PC-9 (cell line): ENCODE measurements around the gene RMC1. TPM values are rescaled to one million over a fixed set of nuclear protein-coding genes. Genes with fewer than 3 reads are reported as not detected.
A peak's percentile ranks its signal among the peaks of the same experiment; 100 is the strongest.
"Not testable (repeated sequence)": the region's sequence is repeated elsewhere in the genome, so short reads cannot be mapped to it uniquely, and the experiment has no call there.

Experiments
- BruUV-seq: library from RNA; stranded (reverse); fragments of 400-500 nt; replicated peaks from 2 replicates; lab custom pipeline; 2021; lab: Mats Ljungman, UMichigan
- CTCF ChIA-PET: fragments of 300-600 bp; sonication (Branson Sonifier 250); formaldehyde crosslinking; loops from one replicate; lab custom pipeline; 2022; ENCODE audit warnings: antibody characterized with exemption; lab: Charles Lee
- POLR2A ChIA-PET: fragments of 300-600 bp; sonication (Branson Sonifier 250); formaldehyde crosslinking; loops from one replicate; lab custom pipeline; 2022; ENCODE audit warnings: antibody characterized with exemption; ENCODE audit not compliant: unreplicated experiment; lab: Charles Lee
- DNase-seq, 2 experiments: peaks; one replicate each; pipeline versions ENCODE4 v3.0.0 to v3.0.0-alpha.2; 2015 to 2022; ENCODE audit warnings: mixed read lengths in 1 of 2
- H2AFZ ChIP-seq: fragments of 200-600 bp; sonication (generic); 2 replicates; pipeline ENCODE4 v1.8.1; 2017; ENCODE audit warnings: antibody characterized with exemption
- H3F3A ChIP-seq: fragments of 200-600 bp; sonication (generic); 2 replicates; pipeline ENCODE4 v1.8.1; 2017; ENCODE audit warnings: antibody characterized with exemption, mild to moderate bottlenecking, low read depth; ENCODE audit not compliant: insufficient read depth
- H3K27ac ChIP-seq: fragments of 200-600 bp; sonication (generic); 2 replicates; pipeline ENCODE4 v1.6.1; 2016; ENCODE audit warnings: mixed run types
- H3K27me3 ChIP-seq: fragments of 200-600 bp; sonication (generic); 2 replicates; pipeline ENCODE4 v1.6.1; 2016; ENCODE audit warnings: low read depth, mixed run types; ENCODE audit not compliant: insufficient read depth
- H3K36me3 ChIP-seq: fragments of 200-600 bp; sonication (generic); 2 replicates; pipeline ENCODE4 v1.6.1; 2016; ENCODE audit warnings: low read depth, mixed run types
- H3K4me1 ChIP-seq: fragments of 200-600 bp; sonication (generic); replicated peaks from 2 replicates; pipeline ENCODE4 v1.6.1; 2016; ENCODE audit warnings: mixed run types; ENCODE audit not compliant: insufficient read depth
- H3K4me2 ChIP-seq: fragments of 200-600 bp; sonication (generic); 2 replicates; pipeline ENCODE4 v1.6.1; 2017; ENCODE audit warnings: mixed run types
- H3K4me3 ChIP-seq: fragments of 200-600 bp; sonication (generic); 2 replicates; pipeline ENCODE4 v1.6.1; 2016; ENCODE audit warnings: mixed run types
- H3K79me2 ChIP-seq: fragments of 200-600 bp; sonication (generic); 2 replicates; pipeline ENCODE4 v1.6.1; 2017; ENCODE audit warnings: low read depth, mixed run types
- H3K9me2 ChIP-seq: fragments of 200-600 bp; sonication (generic); 2 replicates; pipeline ENCODE4 v1.8.1; 2017; ENCODE audit warnings: mild to moderate bottlenecking; ENCODE audit not compliant: insufficient read depth
- H3K9me3 ChIP-seq: fragments of 200-600 bp; sonication (generic); 2 replicates; pipeline ENCODE4 v1.8.1; 2016; ENCODE audit warnings: low read depth; ENCODE audit not compliant: insufficient read depth
- H4K20me1 ChIP-seq: fragments of 200-600 bp; sonication (generic); 2 replicates; pipeline ENCODE4 v1.8.1; 2017; ENCODE audit not compliant: insufficient read depth
- CTCF ChIP-seq: fragments of 200-600 bp; sonication (generic); conservative IDR thresholded peaks from 2 replicates; pipeline ENCODE4 v1.6.1; 2017; ENCODE audit warnings: mixed run types, antibody characterized with exemption, mild to moderate bottlenecking, moderate library complexity
- EZH2 ChIP-seq: fragments of 200-600 bp; sonication (generic); IDR thresholded peaks from 2 replicates; pipeline ENCODE4 v1.8.0; 2017; ENCODE audit warnings: antibody characterized with exemption, low read depth
- intact Hi-C: fragments of 100-400 bp; cut with micrococcal nuclease; formaldehyde crosslinking; loops from one replicate; pipeline ENCODE4 v1.10.0; 2022; ENCODE audit not compliant: unreplicated experiment
- total RNA-seq: library from RNA; stranded (reverse); gene quantifications from 2 replicates; pipeline ENCODE4 v1.2.3, GENCODE V29; 2021

Gene RMC1
- total RNA-seq, 1 experiment from 2014 or later, result 19.6 TPM

DNA sequence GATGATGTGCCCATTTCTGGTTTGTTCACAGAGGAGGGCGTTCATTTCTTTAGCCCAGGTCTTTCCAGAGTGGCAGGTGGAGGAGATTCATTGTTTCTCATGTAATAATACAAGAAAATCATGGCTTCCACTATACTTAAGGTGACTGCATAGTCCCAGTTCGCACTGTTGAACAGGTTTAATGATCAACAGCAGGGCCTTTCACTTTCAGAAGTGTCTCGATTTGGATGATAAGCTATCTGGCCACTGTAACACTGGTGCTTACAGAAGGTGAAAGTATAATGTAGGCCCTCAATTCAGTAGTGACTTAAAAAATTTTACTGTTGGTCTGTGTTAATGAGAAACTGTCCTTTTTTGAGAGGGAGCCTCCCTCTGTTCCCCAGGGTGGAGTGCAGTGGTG lies 1.4 kb downstream of the RMC1 start:
- Histone ChIP-seq H3K36me3 (no peaks in the 10 kb centered on the region), H3K79me2 (peaks cover 20% of the 10 kb centered on the region), H3K4me1 (peaks cover 13% of the 10 kb centered on the region), H3K27me3 (no peaks in the 10 kb centered on the region), H4K20me1 (peaks cover 4% of the 10 kb centered on the region; the same call in 1 of the 2 replicates), H3K4me2 (peak overlapping the region; percentile 79), H3F3A (no peaks in the 10 kb centered on the region), H2AFZ (no peak overlapping the region), H3K4me3 (peak overlapping the region; percentile 77), H3K9me2 (no peaks in the 10 kb centered on the region), H3K9me3 (no peaks in the 10 kb centered on the region), H3K27ac (no peak overlapping the region)
- BruUV-seq, result no TSS peak
- ChIA-PET POLR2A (no interaction called here), CTCF (no interaction called here)
- TF ChIP-seq CTCF (no peak), EZH2 (no peak)
- intact Hi-C loops, result loop anchor here (5.0 to 10.0 kb wide), 4 partner anchors 82 to 690 kb away; no protein-coding TSS in a partner anchor
- DNase-seq, result no peak

DNA sequence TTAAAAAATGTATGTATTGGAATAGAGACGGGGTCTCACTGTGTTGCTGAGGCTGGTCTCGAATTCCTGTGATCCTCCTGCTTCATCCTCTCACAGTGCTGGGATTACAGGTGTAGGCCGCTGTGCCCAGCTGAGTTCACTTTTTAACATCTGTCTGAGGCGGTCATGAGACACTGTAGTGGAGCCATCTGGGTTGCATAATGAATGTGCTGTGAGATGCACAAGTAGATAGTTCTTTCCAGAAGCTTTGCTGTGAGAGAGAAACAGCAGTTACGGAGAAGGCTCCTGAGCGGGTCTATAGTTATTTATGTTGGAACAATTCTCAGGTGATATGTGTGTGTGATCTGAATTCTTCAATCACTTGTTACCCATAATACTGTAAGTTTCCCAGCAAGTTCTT lies 3.1 kb downstream of the RMC1 start:
- H3K4me1 ChIP-seq, result peaks cover 13% of the 10 kb centered on the region
- no peak overlapping the region for H2AFZ ChIP-seq
- CTCF ChIA-PET, result no interaction called here
- H3K79me2 ChIP-seq, result peaks cover 20% of the 10 kb centered on the region
- H3K36me3 ChIP-seq, result no peaks in the 10 kb centered on the region
- intact Hi-C loops, result loop anchor here (10.0 kb wide), 1 partner anchor 692 kb away; no protein-coding TSS in a partner anchor
- DNase-seq, result no peak
- no peaks in the 10 kb centered on the region for H3F3A ChIP-seq
- H3K4me2 ChIP-seq, result no peak overlapping the region
- peaks cover 4% of the 10 kb centered on the region; the same call in 1 of the 2 replicates for H4K20me1 ChIP-seq
- no peaks in the 10 kb centered on the region for H3K27me3 ChIP-seq
- POLR2A ChIA-PET, result no interaction called here
- no peaks in the 10 kb centered on the region for H3K9me2 ChIP-seq
- no TSS peak for BruUV-seq
- H3K9me3 ChIP-seq, result no peaks in the 10 kb centered on the region
- H3K4me3 ChIP-seq, result no peak overlapping the region
- no peak overlapping the region for H3K27ac ChIP-seq
- TF ChIP-seq EZH2, result no peak
- TF ChIP-seq CTCF, result no peak

DNA sequence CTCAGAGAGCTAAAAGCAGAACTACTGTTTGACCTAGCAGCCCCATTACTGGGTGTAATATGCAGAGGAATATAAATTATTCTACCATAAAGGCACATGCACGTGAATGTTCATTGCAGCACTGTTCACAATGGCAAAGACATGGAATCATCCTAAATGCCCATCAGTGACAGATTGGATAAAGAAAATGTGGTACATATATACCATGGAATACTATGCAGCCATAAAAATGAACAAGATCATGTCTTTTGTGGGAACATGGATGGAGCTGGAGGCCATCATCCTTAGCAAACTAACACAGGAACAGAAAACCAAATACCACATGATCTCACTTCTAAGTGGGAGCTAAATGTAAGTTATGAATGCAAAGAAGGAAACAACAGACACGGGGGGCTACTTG lies 7.6 kb downstream of the RMC1 start:
- H3K9me3 ChIP-seq, H3K27me3 ChIP-seq, H3K4me1 ChIP-seq, DNase-seq, H3K36me3 ChIP-seq, H2AFZ ChIP-seq, H4K20me1 ChIP-seq, H3K9me2 ChIP-seq, H3F3A ChIP-seq, intact Hi-C loops, H3K27ac ChIP-seq, BruUV-seq, H3K79me2 ChIP-seq, H3K4me3 ChIP-seq, POLR2A ChIA-PET, H3K4me2 ChIP-seq: not testable (repeated sequence)
- CTCF ChIA-PET, result interaction anchor here (0.6 kb wide), 2 partner anchors 10 to 220 kb away, joined by 3 to 4 read pairs; no protein-coding TSS in a partner anchor

DNA sequence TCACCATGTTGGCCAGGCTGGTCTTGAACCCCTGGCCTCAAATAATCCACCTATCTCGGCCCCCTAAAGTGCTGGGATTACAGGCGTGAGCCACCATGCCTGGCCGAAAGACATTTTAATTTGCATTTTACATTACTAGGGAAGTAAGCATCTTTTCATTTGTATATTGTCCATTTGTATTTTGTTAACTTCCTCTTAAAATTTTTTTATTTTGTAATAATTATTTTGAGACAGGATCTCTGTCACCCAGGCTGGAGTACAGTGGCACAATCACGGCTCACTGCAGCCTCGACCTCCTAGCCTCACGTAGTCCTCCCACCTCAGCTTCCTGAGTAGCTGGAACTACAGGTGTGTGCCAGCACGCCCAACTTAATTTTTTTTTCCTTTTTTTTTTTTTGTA lies 8.9 kb downstream of the RMC1 start:
- H3K4me2 ChIP-seq, H3K9me3 ChIP-seq, H3K27ac ChIP-seq, H3K27me3 ChIP-seq, H3K4me3 ChIP-seq, DNase-seq, H2AFZ ChIP-seq, H3F3A ChIP-seq, H4K20me1 ChIP-seq, intact Hi-C loops, H3K36me3 ChIP-seq, H3K79me2 ChIP-seq, POLR2A ChIA-PET, H3K9me2 ChIP-seq, BruUV-seq, H3K4me1 ChIP-seq: not testable (repeated sequence)
- CTCF ChIA-PET, result interaction anchor here (0.6 kb wide), 1 partner anchor 485 kb away, joined by 7 read pairs; no protein-coding TSS in a partner anchor
